HG03378 (cell line): ENCODE results near the gene MRPL34.

ENCODE experiments used
- ATAC-seq: cut with Tn5 transposase; IDR thresholded peaks from one replicate; pipeline ENCODE4 v1.9.1; 2021; ENCODE audit warnings: mild to moderate bottlenecking, moderate library complexity; ENCODE audit not compliant: unreplicated experiment

The MRPL34 gene

DNA sequence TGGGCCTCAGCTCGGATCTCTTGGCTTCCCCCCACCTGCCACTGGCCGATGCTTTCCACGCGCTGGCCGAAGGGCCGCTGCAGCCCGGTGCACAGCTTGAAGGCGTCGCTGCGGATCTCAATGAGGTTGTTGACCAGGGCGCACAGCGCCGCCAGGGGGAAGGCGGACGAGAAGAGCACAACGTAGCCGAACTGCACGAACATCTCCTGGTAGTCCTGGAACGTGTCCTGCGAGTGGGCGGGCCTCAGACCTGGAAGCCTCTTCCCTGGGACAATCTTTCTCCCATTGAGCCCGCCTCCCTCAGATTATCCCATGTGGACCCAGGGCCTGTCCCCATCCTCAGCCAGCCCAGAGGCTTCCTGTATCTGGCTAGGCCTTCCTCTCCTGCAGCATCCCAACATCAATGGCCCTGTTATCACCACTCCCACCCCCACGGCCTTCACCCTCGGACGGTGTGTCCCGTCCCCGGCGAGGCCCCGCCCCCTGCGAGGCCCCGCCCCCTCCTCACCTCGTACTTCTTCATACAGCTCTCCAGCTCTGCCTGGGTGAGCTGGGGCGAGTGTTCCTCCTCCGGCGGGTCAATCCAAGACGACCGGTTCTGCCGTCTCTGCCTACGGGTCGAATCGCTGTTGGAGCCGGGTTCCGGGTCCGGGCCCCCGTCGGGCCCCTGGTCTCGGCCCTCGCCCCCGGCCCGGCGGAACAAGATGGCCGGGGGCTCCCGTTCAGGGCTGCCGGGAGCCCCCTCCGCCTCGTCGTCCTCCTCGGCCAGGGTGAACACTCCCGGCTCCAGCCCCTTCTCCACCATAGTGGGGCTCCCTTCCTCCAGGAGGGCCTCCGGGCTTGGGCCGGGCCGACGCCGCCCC is 22.2 kb downstream of the MRPL34 start:
- ATAC-seq = no peak

DNA sequence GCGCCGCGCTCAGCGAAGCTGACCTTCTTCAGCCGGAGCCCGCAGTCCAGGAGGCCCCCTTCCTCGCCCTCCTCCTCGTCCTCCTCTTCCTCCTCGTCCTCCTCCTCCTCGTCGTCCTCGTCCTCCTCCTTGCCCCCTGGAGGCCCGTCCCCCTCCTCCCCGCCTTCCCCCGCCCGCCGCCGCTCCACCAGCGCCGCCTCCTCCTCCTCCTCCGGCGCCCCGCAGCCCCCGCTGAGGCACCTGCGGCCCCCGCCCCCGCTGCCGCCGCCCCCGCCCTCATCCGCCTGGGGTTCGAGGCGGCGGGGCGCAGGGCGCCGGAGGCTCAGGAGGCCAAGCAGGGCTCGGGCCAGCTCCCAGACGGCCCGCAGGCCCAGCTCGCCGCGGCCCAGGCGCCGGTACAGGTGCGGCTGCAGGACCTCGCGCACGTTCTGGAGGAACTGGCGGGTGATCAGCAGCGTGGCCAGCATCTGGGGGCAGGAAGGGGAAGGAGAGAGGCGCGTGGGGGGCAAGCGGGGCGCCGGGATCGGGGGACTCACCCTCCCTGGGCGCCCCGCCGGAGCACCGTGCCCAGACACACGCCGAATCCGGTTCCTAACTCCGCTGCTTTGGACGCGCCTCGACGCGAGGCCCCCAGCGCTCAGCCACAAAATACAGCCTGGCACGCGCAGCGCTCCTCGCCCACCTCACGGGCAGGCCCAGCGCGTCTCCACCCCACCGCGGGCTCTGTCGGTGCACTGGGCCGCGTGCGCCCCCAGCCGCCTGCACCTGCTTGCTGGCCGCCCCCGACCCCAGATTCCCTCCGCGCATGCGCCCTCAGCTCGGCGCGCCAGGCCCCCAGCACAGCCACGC is 23.1 kb downstream of the MRPL34 start:
- ATAC-seq = no peak

DNA sequence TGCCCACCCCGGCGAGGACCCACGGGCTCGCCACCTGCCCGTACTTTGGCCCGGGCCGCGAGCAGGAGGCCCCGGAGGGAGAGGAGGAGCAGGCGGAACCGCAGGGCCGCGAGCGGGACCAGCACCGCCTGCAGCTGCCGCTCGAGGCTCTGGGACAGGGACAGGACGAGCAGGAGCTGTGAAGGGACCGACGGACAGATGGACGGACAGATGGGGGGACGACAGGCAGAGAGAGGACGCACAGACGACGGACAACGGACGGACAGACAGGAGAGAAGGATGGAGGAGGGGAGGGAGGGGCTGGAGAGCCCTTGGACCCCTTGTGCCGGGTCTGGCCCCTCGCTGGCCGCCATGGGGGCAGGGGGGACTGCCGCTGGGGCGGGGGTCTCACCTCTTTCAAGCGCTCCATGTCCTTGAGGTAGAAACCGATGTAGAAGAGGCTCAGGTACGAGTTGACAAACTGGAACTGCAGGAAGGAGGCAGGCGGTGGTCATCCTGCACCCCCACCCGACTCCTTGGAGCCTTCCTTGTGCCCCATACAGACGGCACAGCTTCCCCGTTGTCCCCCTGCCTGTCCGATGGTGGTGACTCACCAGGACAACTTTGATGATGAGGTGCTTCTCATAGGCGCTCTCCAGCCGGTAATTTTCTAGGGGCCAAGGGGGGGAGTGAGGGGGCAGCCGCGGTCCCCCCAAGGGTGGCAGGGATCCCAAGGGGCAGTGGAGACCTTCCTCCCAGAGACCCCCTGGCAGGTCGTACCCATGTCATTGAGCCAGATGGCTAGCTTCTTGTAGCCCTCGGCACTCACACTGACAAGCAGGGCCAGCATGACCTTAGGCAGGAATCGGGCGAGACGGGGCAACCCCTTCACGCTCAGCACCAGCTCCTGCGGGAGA is 23.9 kb downstream of the MRPL34 start:
- no peak for ATAC-seq

DNA sequence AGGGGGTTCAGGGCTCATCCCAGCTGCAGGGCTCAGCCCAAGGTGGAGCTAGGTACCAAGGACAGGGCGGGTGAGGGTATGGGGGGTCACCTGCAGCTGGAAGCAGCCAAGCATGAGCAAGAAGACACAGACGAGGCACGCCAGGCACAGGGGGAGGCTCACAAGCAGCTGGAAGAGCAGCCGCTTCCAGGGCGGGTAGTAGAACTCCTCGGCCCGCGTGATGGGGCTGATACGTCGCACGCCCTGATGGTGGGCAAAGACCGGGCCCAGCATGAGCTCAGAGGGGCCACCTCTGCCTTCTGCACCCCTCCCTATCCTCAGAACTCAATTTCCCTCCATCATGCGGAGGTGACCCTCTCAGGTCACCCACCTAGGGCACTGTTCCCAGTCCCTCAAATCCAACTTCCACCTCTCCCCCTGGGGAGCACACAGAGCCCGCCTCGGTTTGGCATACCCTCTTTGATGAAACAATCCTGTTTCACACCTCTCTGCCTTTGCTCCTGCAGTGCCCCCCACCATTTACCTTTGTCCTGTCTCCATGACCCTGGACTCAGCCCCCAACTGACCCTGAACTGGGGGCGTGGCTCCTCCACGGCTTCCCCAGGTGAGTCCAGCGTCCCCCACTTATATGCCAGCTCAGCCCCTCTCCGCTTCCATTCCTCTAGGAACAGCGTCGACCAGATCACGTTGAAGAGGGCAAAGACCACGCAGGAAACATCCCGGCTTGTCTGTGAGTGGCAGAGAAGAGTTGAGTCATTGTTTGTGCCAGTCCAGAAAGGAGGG is 24.8 kb downstream of the MRPL34 start:
- ATAC-seq = no peak

DNA sequence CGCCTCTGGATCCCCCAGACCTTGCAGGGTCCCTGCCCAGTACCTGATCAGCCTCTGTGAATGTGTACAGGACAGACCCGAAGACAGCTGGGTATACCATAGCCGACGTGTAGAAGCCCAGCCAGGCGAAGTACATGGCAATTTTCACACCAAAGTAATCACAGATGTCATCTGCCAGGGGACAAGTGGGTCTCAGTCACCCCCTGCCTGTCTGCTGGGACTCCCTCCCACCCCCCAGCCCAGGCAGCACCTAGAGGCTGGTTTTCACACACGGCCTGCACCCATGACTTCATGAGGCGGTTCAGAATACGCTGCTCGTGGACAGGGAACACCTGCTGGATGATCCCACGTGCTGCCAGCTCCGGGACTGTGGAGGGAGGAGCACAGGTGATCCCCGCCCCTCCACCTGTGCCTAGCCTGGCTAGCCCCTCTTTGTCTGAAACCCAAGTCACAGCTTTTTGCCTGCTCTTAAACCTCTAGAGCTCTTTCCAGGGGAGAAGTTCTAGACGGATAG is 25.4 kb downstream of the MRPL34 start:
- no peak for ATAC-seq

DNA sequence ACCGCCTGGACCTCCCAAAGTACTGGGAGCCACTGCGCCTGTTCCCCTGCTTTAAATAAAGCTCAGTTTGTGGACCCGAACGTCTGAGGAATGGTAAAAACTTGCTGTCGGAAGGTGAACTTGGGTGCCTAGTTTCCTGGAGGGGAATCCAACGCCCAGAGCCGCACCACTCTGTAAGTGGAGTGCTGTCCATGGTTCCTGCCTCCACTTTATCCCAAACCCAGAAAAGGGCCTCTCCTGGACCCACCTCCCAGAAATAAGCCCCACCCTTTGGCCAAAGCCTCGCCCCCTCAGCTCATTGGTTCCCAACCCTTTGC is 26.6 kb downstream of the MRPL34 start:
- no peak for ATAC-seq

DNA sequence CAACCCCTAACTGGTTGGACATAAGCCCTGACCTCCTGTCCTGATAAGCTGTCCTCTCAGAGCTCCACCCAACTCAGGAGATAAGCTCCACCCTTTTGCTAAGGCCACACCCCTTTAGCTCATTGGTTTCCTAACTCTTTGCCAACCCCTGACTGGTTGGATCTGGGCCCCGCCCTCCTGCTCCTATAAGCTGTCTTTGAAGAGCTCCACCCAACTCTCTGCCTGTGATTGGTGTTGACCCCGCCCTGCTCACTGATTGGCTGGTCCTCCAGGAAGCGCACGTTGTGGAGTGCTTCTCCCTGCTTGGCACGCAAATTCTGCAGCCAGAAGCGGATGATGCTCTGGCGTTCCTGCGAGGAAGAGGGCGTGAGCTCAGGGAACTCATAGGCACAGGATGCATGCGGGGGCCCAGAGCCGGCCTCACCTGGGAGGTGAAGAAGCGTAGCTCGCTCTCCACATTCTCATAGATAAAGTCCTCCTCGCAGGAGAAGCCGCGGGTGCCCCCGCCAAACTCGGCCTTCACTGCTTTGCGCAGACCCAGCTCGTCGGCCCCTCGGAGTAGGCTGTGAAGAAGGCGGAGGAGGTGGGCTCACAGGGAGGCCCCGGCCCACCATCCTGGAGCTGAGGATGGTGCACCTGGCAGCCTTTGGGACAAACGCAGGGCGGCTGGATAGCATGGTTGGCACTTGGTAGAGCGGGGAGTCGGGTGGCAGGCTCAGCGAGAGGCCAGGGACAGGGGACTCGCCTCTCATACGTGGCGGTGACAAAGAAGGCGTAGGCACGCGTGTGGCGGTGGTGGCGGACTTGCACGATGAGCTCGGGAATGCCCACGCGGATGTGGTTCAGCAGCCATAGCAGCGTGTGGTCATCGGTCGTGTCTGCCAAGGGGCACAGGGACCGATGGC is 27.3 kb downstream of the MRPL34 start:
- no peak for ATAC-seq

DNA sequence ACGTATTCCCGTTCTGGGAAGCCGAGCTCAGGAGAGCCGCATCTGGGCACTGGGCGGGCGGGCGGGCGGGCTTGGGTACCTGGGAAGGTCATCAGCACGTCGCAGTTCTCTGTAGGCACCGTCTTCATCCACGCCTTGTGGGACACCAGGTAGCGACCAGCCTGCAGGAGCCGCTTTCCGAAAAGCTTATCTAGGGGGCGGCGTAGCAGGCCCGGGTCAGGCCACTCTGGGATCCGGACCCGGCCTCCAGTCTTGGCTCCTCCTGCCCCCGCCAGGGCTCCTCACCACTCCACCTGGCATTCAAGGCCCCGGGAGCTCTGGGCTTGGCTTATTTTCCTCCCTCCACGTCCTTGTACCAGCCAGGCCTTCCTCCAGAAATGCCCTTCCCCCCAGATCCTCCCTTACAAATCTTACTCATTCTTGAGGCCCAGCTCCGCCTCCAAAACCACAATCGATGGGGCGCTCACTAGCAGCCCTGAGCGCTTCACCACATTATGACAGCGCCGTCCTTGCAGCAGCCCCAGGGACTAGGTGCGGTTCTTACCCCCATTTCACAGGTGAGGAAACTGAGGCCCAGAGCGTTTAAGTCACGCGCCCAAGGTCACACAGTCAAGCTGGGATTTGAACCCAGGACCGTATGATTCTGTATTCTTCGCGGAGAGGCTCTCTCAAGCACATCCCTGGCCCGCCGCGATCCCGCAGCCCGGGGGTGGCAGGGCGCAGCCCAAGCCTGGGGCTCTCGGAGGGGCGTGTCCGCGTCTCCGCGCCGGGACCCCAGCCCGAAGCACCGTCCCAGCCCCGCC is 28.1 kb downstream of the MRPL34 start:
- no peak for ATAC-seq

DNA sequence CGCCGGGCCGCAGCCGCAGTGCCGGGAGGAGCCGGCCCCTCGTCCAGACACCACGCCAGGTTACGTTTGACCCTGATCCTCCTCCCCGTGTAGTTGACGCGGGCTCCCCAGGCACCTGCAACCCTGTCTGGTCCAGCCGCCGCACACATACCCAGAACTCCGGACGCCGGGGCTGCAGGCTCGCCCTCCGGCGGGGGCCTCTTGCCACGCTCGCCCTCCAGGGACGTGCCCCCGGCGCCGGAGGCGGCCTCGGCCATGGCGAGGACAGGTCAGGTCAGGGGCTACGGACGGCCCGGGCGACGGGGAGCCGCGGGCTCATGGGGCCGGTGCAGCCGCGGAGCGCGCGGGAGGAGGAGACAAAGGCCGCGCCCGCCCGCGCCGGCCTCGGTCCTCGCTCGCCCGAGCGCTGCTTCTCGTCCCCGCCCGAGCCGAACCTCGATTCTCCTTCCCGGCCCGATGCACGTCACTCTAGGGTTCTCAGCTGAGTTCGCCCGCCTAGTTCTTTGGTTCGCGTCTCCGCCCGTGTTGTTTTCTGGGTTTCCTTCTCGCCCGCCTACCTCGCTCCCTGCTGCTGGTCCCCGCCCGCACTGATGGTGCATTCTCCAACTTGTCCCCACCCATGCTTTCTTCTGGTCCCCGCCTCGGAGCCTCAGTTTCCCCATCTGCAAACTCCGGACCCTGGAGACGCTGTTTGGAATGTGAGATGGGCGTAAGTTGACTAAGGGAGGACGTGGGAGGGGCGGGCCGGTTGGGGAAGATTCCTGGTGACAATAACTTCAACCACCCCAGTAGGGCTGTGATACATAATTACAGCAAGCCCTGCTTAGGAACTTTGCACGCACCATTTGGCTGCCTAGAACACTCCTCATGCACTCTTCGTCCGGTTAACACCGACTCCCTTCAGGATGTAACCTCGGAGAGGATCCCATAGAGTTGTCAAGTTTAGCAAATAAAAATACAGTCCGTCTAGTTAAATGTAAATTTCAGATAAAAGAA is 29.0 kb downstream of the MRPL34 start, which contains the start of gene ANO8:
TSS of gene ANO8 (minus strand) at position 442 of the 996 bp plus-strand sequence. CDS start at position 257, 185 bp downstream.
- ATAC-seq = peak; percentile 29

DNA sequence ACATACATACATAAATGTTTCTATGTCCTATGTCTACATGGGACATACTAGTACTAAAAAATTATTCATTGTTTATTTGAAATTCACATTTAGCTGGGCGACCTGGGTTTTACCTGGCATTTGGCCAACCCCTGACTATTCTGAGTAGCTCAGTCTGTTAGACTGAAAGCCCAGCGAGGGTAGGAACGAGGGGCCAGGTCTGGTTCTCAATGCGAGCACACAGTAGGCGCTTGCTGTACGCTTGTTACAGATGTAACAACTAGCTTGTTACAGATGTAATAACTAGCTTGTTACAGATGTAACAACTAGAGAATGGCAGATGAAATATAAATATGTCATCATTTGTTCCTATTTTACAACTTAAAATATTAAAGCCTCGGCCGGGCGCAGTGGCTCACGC is 29.9 kb downstream of the MRPL34 start:
- no peak for ATAC-seq

DNA sequence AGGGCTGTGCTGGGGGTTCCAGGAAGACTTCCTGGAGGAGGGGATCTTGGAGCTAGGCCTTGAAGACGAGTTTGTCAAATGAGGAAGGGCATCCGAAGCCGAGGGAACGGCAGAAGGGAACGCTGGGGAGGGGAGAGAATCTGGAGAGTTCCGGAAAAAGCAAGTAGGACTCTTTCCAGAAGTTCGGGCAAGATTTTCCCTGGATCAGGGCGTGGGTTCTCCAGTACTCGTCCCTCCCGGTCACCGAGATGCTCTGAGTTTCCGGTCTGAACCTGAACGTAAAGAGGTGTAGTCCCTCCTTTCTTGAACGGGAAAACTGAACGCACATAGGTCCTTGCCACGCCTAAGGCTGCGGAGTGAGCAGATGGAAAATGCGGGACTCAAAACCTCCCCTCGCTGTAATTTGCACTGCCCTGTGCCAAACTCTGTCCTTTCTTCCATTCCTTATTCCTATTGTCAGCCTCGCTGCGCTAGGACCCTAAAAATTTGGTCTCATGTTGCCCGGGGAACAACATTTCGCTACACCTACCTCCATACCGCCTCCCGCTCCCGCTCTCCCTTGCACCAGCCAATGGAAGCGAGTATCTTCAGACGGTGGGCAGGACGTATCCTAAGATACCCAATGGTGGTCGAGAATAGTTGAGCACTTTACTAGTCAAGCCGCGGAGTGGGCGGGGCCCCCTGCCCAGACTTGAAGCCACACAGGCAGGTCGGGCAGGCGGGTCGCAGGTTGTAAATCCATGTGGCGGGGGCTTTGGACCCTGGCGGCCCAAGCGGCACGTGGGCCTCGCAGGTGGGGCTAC is 31.4 kb downstream of the MRPL34 start, which contains the start of gene GTPBP3:
TSS of gene GTPBP3 (plus strand) at position 682 of the 803 bp plus-strand sequence. CDS start at position 741, 59 bp downstream.
- peak; percentile 81 for ATAC-seq

DNA sequence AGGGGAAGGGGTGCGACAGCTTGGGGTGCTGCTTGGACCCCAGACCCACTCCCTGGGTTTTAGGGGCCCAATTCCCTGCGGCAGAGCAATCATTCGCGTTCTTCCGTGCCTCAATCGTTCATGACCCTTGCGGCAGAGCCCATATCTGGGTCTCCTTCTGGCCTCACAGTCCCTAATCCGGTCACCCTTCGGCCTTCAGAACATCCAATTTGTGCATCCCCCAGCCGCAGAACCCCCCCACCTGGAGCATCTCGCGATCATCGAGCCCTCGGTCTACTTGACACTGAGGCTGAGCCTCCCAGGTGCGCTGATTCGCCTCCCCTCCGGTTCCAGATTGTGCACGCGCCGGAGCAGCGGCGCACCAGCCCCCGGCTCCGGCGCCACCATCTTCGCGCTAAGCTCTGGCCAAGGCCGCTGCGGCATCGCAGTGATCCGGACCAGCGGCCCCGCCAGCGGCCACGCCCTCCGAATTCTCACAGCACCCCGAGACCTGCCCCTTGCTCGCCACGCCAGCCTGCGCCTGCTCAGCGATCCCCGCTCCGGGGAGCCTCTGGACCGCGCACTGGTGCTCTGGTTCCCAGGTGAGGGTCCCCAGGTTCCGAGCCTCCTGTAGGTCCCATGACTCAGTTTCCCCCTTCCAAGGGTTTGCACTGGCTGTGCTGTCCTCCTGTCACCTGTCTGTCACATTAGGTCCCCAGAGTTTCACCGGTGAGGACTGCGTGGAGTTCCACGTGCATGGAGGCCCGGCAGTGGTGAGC is 32.2 kb downstream of the MRPL34 start:
- ATAC-seq = no peak

DNA sequence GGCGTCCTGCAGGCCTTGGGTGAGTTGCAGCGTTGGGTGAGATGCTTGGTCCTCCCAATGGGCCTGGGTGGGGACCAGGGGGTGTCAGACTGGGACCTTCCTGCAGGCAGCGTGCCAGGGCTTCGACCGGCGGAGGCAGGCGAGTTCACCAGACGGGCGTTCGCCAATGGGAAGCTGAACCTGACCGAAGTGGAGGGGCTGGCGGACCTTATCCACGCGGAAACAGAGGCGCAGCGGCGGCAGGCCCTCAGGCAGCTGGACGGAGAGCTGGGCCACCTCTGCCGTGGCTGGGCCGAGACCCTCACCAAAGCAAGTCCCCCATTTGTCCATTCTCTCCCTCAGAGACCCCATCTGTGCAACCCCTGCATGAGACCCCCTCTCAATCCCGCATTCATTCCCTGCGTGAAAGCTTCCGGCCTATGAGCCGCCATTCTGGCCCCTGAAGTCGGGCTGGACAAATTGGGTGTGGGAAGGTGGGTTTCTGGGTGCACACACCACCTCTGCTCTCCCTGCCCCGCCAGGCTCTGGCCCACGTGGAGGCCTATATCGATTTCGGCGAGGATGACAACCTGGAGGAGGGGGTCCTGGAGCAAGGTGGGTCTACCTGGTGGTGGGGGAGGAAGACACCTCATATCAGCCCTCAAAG is 32.9 kb downstream of the MRPL34 start:
- ATAC-seq = no peak

DNA sequence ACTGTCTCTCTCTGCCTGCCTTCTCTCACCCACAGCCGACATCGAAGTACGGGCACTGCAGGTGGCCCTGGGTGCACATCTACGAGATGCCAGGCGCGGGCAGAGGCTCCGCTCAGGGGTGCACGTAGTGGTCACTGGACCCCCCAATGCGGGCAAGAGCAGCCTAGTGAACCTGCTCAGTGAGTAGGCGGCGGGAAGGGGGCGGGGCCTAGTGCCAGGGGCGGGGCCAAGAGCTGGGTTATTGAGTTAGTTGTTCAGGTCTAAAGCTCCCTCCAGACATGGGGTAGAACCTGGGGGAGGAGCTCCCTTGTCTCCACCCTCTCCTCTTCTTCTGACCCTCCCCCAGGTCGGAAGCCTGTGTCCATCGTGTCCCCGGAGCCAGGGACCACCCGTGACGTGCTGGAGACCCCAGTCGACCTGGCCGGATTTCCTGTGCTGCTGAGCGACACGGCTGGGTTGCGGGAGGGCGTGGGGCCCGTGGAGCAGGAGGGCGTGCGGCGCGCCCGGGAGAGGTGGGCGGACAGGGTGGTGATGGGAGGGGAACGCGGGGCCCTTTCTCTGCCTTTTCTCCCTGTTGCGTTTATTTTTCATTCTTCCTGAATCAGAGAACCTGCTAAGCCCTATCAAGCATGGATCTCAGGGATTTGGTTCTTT is 33.5 kb downstream of the MRPL34 start:
- no peak for ATAC-seq
